Activated CD8-positive, alpha-beta memory T cell treated with anti-CD3 and anti-CD28 coated beads, Interleukin-2, amount 50 U/mL, for 1 hour (primary cell): ENCODE measurements around the gene RBP3.

Experiments
- DNase-seq: peaks from one replicate; pipeline ENCODE4 v3.0.0-alpha.2; 2020; ENCODE audit errors: extremely low read depth

Gene RBP3

GRCh38 chr10:47336387-47337134 is 11.6 kb upstream of the RBP3 start:
- DNase-seq, result no peak

GRCh38 chr10:47337310-47337709 is 10.9 kb upstream of the RBP3 start:
- no peak for DNase-seq

GRCh38 chr10:47339186-47339735 is 8.9 kb upstream of the RBP3 start:
- DNase-seq, result no peak

GRCh38 chr10:47339759-47340607 is 8.2 kb upstream of the RBP3 start:
- no peak for DNase-seq

- peak; percentile 13 for DNase-seq
These were observed 7.5 kb upstream of the RBP3 start for GRCh38 chr10:47340608-47341170.

- no peak for DNase-seq
These were observed 2.9 kb upstream of the RBP3 start for GRCh38 chr10:47344996-47345870.

GRCh38 chr10:47346581-47347302 is 1.4 kb upstream of the RBP3 start:
- no peak for DNase-seq

- no peak for DNase-seq
These were observed 874 bp upstream of the RBP3 start for GRCh38 chr10:47347303-47347675.

GRCh38 chr10:47348661-47349470 is 703 bp downstream of the RBP3 start:
- no peak for DNase-seq

GRCh38 chr10:47349516-47349915 is 1.4 kb downstream of the RBP3 start:
- DNase-seq, result no peak

- no peak for DNase-seq
These were observed 1.8 kb downstream of the RBP3 start for GRCh38 chr10:47349941-47350371.

GRCh38 chr10:47350671-47351640 is 2.8 kb downstream of the RBP3 start:
- no peak for DNase-seq

- DNase-seq, result no peak
These were observed 4.0 kb downstream of the RBP3 start for GRCh38 chr10:47351899-47352815.

GRCh38 chr10:47353351-47353750 is 5.2 kb downstream of the RBP3 start:
- DNase-seq, result no peak

GRCh38 chr10:47354165-47354564 is 6.0 kb downstream of the RBP3 start:
- DNase-seq, result no peak

GRCh38 chr10:47354900-47355299 is 6.7 kb downstream of the RBP3 start:
- DNase-seq, result no peak

- DNase-seq, result no peak
These were observed 8.5 kb downstream of the RBP3 start for GRCh38 chr10:47356708-47357107.

- no peak for DNase-seq
These were observed 9.0 kb downstream of the RBP3 start for GRCh38 chr10:47357131-47357582.
